ENCODE results near the gene RPL13.

RPL13 gene

GRCh38 chr16:89547860-89548259, 12.6 kb upstream of the RPL13 start:
- Histone ChIP-seq H2BK15ac (ENCODE audit: low read depth, poor library complexity, severe bottlenecking) (no peak overlapping the region), H4K8ac (ENCODE audit: low read length) (no peak overlapping the region), H3K79me1 (replicated peaks; ENCODE audit: low read length, poor library complexity, severe bottlenecking) (peaks cover 28% of the 10 kb centered on the region)

GRCh38 chr16:89548344-89549006, 12.0 kb upstream of the RPL13 start:
- DNase-seq = no peak
- Histone ChIP-seq H3K27me3 (ENCODE audit: control insufficient read depth in 1 of 2, insufficient read depth in 1 of 2, low read length in 2 of 2) (no peaks in the 10 kb centered on the region), H3K14ac (ENCODE audit: low read length in 2 of 2) (no peak overlapping the region), H3K23ac (ENCODE audit: low read length in 2 of 2) (no peak overlapping the region), H2BK5ac (ENCODE audit: low read depth, low read length, poor library complexity, severe bottlenecking) (no peak overlapping the region), H3K4me3 (ENCODE audit: insufficient read depth in 1 of 2, low read depth in 1 of 2, low read length in 2 of 2) (no peak overlapping the region), H3K4me1 (ENCODE audit: control insufficient read depth, insufficient read depth, low read depth, low read length) (peaks cover 25% of the 10 kb centered on the region), H3K4me2 (ENCODE audit: low read length, poor library complexity, severe bottlenecking) (no peak overlapping the region), H3K79me1 (replicated peaks; ENCODE audit: low read length, poor library complexity, severe bottlenecking) (peaks cover 28% of the 10 kb centered on the region), H3K36me3 (ENCODE audit: control insufficient read depth in 1 of 2, insufficient read depth in 2 of 2, low read depth in 1 of 2, low read length in 2 of 2) (peaks cover 80 to 96% of the 10 kb centered on the region in 2 experiments), H3K9me3 (ENCODE audit: control insufficient read depth, low read length) (no peaks in the 10 kb centered on the region), H4K8ac (ENCODE audit: low read length) (no peak overlapping the region), H3K9ac (ENCODE audit: low read length) (no peak overlapping the region), H3K18ac (ENCODE audit: low read depth in 1 of 2, low read length in 2 of 2) (no peak overlapping the region), H2AFZ (ENCODE audit: low read depth, low read length) (no peak overlapping the region), H2BK12ac (ENCODE audit: low read length in 2 of 2) (no peak overlapping the region), H3K4ac (ENCODE audit: low read depth in 1 of 2, low read length in 2 of 2) (no peak overlapping the region), H2AK5ac (ENCODE audit: low read length, severe bottlenecking) (no peak overlapping the region), H4K91ac (ENCODE audit: low read length) (no peak overlapping the region), H3K27ac (ENCODE audit: low read length, poor library complexity, severe bottlenecking) (no peak overlapping the region), H2BK15ac (ENCODE audit: low read depth, poor library complexity, severe bottlenecking) (no peak overlapping the region), H2BK120ac (ENCODE audit: low read depth, low read length) (no peak overlapping the region)
- 96% methylated on average over 28 of the region's 28 CpGs for WGBS

More at GRCh38 chr16:89547860-89548259, 12.6 kb upstream of the RPL13 start:
- DNase-seq = no peak
- Histone ChIP-seq H3K14ac (ENCODE audit: low read length in 2 of 2) (no peak overlapping the region), H2BK5ac (ENCODE audit: low read depth, low read length, poor library complexity, severe bottlenecking) (no peak overlapping the region), H2AFZ (ENCODE audit: low read depth, low read length) (no peak overlapping the region), H3K4me2 (ENCODE audit: low read length, poor library complexity, severe bottlenecking) (no peak overlapping the region), H3K4me3 (ENCODE audit: insufficient read depth in 1 of 2, low read depth in 1 of 2, low read length in 2 of 2) (no peak overlapping the region), H3K4me1 (ENCODE audit: control insufficient read depth, insufficient read depth, low read depth, low read length) (peaks cover 25% of the 10 kb centered on the region), H4K91ac (ENCODE audit: low read length) (no peak overlapping the region), H3K36me3 (ENCODE audit: control insufficient read depth in 1 of 2, insufficient read depth in 2 of 2, low read depth in 1 of 2, low read length in 2 of 2) (peaks cover 76 to 90% of the 10 kb centered on the region in 2 experiments), H3K9ac (ENCODE audit: low read length) (no peak overlapping the region), H3K4ac (ENCODE audit: low read depth in 1 of 2, low read length in 2 of 2) (no peak overlapping the region), H3K23ac (ENCODE audit: low read length in 2 of 2) (no peak overlapping the region), H3K27me3 (ENCODE audit: control insufficient read depth in 1 of 2, insufficient read depth in 1 of 2, low read length in 2 of 2) (no peaks in the 10 kb centered on the region), H2BK120ac (ENCODE audit: low read depth, low read length) (no peak overlapping the region), H3K27ac (ENCODE audit: low read length, poor library complexity, severe bottlenecking) (no peak overlapping the region), H3K18ac (ENCODE audit: low read depth in 1 of 2, low read length in 2 of 2) (no peak overlapping the region), H2BK12ac (ENCODE audit: low read length in 2 of 2) (no peak overlapping the region), H2AK5ac (ENCODE audit: low read length, severe bottlenecking) (no peak overlapping the region), H3K9me3 (ENCODE audit: control insufficient read depth, low read length) (no peaks in the 10 kb centered on the region)
- 98% methylated on average over 20 of the region's 20 CpGs for WGBS

GRCh38 chr16:89549007-89549700, 11.3 kb upstream of the RPL13 start:
- Histone ChIP-seq H3K4me3 (ENCODE audit: insufficient read depth in 1 of 2, low read depth in 1 of 2, low read length in 2 of 2) (no peak overlapping the region), H4K8ac (ENCODE audit: low read length) (no peak overlapping the region), H2BK12ac (ENCODE audit: low read length in 2 of 2) (no peak overlapping the region), H2AFZ (ENCODE audit: low read depth, low read length) (no peak overlapping the region), H2BK120ac (ENCODE audit: low read depth, low read length) (no peak overlapping the region), H2AK5ac (ENCODE audit: low read length, severe bottlenecking) (no peak overlapping the region), H4K91ac (ENCODE audit: low read length) (no peak overlapping the region), H3K23ac (ENCODE audit: low read length in 2 of 2) (no peak overlapping the region), H3K9ac (ENCODE audit: low read length) (no peak overlapping the region), H3K27me3 (ENCODE audit: control insufficient read depth in 1 of 2, insufficient read depth in 1 of 2, low read length in 2 of 2) (no peaks in the 10 kb centered on the region), H3K36me3 (ENCODE audit: control insufficient read depth in 1 of 2, insufficient read depth in 2 of 2, low read depth in 1 of 2, low read length in 2 of 2) (peaks cover 81 to 98% of the 10 kb centered on the region in 2 experiments), H3K18ac (ENCODE audit: low read depth in 1 of 2, low read length in 2 of 2) (no peak overlapping the region), H3K14ac (ENCODE audit: low read length in 2 of 2) (no peak overlapping the region), H3K4me1 (ENCODE audit: control insufficient read depth, insufficient read depth, low read depth, low read length) (peaks cover 25% of the 10 kb centered on the region), H3K4ac (ENCODE audit: low read depth in 1 of 2, low read length in 2 of 2) (no peak overlapping the region), H3K9me3 (ENCODE audit: control insufficient read depth, low read length) (no peaks in the 10 kb centered on the region), H2BK15ac (ENCODE audit: low read depth, poor library complexity, severe bottlenecking) (no peak overlapping the region), H2BK5ac (ENCODE audit: low read depth, low read length, poor library complexity, severe bottlenecking) (no peak overlapping the region), H3K4me2 (ENCODE audit: low read length, poor library complexity, severe bottlenecking) (no peak overlapping the region), H3K79me1 (replicated peaks; ENCODE audit: low read length, poor library complexity, severe bottlenecking) (peaks cover 27% of the 10 kb centered on the region), H3K27ac (ENCODE audit: low read length, poor library complexity, severe bottlenecking) (no peak overlapping the region)
- WGBS = 96% methylated on average over 10 of the region's 10 CpGs
- DNase-seq = no peak

GRCh38 chr16:89550421-89551007, 10.0 kb upstream of the RPL13 start:
- DNase-seq = no peak
- peaks cover 13% of the 10 kb centered on the region for H3K4me1 ChIP-seq (ENCODE audit: control insufficient read depth, insufficient read depth, low read depth, low read length)
- no peak overlapping the region for H4K8ac ChIP-seq (ENCODE audit: low read length)
- H3K36me3 ChIP-seq (ENCODE audit: control insufficient read depth in 1 of 2, insufficient read depth in 2 of 2, low read depth in 1 of 2, low read length in 2 of 2) = peaks cover 85 to 95% of the 10 kb centered on the region in 2 experiments
- no peak overlapping the region for H3K4me2 ChIP-seq (ENCODE audit: low read length, poor library complexity, severe bottlenecking)
- no peak overlapping the region for H2BK12ac ChIP-seq (ENCODE audit: low read length in 2 of 2)
- H2BK120ac ChIP-seq (ENCODE audit: low read depth, low read length) = no peak overlapping the region
- H3K27me3 ChIP-seq (ENCODE audit: control insufficient read depth in 1 of 2, insufficient read depth in 1 of 2, low read length in 2 of 2) = no peaks in the 10 kb centered on the region
- H4K91ac ChIP-seq (ENCODE audit: low read length) = no peak overlapping the region
- H3K14ac ChIP-seq (ENCODE audit: low read length in 2 of 2) = no peak overlapping the region
- no peak overlapping the region for H2AK5ac ChIP-seq (ENCODE audit: low read length, severe bottlenecking)
- no peak overlapping the region for H3K4me3 ChIP-seq (ENCODE audit: insufficient read depth in 1 of 2, low read depth in 1 of 2, low read length in 2 of 2)
- no peak overlapping the region for H2AFZ ChIP-seq (ENCODE audit: low read depth, low read length)
- H3K4ac ChIP-seq (ENCODE audit: low read depth in 1 of 2, low read length in 2 of 2) = no peak overlapping the region
- H2BK15ac ChIP-seq (ENCODE audit: low read depth, poor library complexity, severe bottlenecking) = no peak overlapping the region
- no peak overlapping the region for H3K27ac ChIP-seq (ENCODE audit: low read length, poor library complexity, severe bottlenecking)
- no peaks in the 10 kb centered on the region for H3K9me3 ChIP-seq (ENCODE audit: control insufficient read depth, low read length)
- no peak overlapping the region for H3K9ac ChIP-seq (ENCODE audit: low read length)
- 97% methylated on average over 22 of the region's 22 CpGs for WGBS
- H2BK5ac ChIP-seq (ENCODE audit: low read depth, low read length, poor library complexity, severe bottlenecking) = no peak overlapping the region
- no peak overlapping the region for H3K23ac ChIP-seq (ENCODE audit: low read length in 2 of 2)
- H3K18ac ChIP-seq (ENCODE audit: low read depth in 1 of 2, low read length in 2 of 2) = no peak overlapping the region
- H3K79me1 ChIP-seq (replicated peaks; ENCODE audit: low read length, poor library complexity, severe bottlenecking) = peaks cover 23% of the 10 kb centered on the region

Data from mesenchymal stem cell (in vitro differentiated cells and primary cell).